WTC11 (cell line): ENCODE measurements around the gene SIGLEC12.

Source experiments
- NR1H2 ChIP-seq: sonication (generic); formaldehyde crosslinking; IDR thresholded peaks from 2 replicates; pipeline ENCODE4 v1.9.0; 2021; ENCODE audit warnings: mild to moderate bottlenecking, moderate library complexity, missing genetic modification reagents
- TF ChIP-seq, protein P1 (sequence below): fragments of 250-450 bp; sonication (Bioruptor Pico); IDR thresholded peaks from 2 replicates; pipeline ENCODE4 v2.1.2; 2022; ENCODE audit warnings: mild to moderate bottlenecking, moderate library complexity
- TF ChIP-seq, protein P2 (sequence below): fragments of 200-600 bp; IDR thresholded peaks from 2 replicates; pipeline ENCODE4 v1.8.0; 2022; ENCODE audit warnings: antibody characterized with exemption

DNA sequence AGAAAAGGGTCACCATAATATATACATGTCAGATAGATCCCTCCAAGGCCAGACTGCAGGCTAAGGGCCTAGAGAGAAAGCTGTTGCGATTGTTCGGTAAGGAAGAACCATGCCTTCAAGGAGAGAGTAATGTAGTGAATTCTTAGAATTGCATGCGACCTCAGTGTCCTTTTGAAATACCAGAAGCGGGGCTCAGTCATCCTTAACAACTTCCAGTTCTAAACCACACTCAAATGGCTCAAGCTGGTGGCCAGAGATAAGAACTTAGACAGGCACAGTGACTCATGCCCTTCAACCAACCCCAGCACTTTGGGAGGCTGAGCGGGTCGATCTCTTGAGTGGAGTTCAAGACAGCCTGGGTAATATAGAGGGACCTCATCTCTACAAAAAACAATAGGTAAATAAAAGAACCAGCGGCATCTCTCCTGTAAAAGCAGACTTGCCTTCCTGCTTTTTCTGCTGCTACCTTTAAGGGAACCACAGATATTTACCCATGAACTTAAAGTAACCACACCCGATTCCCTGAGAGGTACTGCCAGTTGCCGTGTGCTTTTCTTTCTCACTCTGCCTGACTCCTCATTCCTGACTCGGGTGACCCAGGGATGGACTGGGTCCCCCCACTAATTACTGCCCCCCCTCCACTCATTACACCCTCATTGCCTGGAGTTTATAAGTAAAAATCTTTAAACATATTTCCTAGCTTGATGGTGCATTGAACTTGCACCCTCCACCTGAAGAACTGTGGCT, 45.2 kb upstream of the SIGLEC12 start:
- TF ChIP-seq, protein P1, sequence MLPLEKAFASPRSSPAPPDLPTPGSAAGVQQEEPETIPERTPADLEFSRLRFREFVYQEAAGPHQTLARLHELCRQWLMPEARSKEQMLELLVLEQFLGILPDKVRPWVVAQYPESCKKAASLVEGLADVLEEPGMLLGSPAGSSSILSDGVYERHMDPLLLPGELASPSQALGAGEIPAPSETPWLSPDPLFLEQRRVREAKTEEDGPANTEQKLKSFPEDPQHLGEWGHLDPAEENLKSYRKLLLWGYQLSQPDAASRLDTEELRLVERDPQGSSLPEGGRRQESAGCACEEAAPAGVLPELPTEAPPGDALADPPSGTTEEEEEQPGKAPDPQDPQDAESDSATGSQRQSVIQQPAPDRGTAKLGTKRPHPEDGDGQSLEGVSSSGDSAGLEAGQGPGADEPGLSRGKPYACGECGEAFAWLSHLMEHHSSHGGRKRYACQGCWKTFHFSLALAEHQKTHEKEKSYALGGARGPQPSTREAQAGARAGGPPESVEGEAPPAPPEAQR = no peak
- TF ChIP-seq, protein P2, sequence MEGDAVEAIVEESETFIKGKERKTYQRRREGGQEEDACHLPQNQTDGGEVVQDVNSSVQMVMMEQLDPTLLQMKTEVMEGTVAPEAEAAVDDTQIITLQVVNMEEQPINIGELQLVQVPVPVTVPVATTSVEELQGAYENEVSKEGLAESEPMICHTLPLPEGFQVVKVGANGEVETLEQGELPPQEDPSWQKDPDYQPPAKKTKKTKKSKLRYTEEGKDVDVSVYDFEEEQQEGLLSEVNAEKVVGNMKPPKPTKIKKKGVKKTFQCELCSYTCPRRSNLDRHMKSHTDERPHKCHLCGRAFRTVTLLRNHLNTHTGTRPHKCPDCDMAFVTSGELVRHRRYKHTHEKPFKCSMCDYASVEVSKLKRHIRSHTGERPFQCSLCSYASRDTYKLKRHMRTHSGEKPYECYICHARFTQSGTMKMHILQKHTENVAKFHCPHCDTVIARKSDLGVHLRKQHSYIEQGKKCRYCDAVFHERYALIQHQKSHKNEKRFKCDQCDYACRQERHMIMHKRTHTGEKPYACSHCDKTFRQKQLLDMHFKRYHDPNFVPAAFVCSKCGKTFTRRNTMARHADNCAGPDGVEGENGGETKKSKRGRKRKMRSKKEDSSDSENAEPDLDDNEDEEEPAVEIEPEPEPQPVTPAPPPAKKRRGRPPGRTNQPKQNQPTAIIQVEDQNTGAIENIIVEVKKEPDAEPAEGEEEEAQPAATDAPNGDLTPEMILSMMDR = no peak
- TF ChIP-seq NR1H2 = no peak
